ENCODE data around the gene KIFAP3. TPM values are rescaled to one million over a fixed set of nuclear protein-coding genes. Genes with fewer than 3 reads are reported as not detected.

Gene KIFAP3
- total RNA-seq, 2 donors from 2014 or later = 17.1 to 37.3 TPM

DNA sequence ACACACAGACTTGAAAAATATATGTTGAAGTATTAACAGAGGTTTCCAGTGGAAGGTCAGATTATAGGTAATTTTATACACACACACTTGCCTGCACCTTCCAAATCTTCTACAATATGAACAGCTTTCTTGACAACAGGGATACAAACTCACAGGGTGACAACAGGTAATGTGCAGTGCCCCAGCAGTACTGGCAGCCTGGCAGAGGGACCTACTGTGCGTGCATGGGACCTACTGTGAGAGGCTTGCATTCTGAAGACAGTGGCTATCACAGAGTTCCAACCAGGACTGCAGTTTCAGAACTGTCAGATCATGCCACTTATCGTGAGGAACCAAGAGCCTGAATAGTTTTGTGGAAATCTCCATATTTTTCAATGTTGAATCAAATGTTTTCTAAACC is 184.6 kb downstream of the KIFAP3 start:
- TF ChIP-seq CTCF (IDR thresholded peaks at IDR 0.05) = no peak
- no peaks in the 10 kb centered on the region for H3K9me3 ChIP-seq
- DNase-seq (ENCODE audit: low spot score) = no peak
- H3K27me3 ChIP-seq (replicated peaks; ENCODE audit: insufficient read depth) = no peaks in the 10 kb centered on the region
- peaks cover 12% of the 10 kb centered on the region for H3K4me1 ChIP-seq (replicated peaks)
- WGBS = 93% methylated on average over 2 of the region's 2 CpGs
- no peak overlapping the region for H3K27ac ChIP-seq
- no peaks in the 10 kb centered on the region for H3K36me3 ChIP-seq
- no peak overlapping the region for H3K4me3 ChIP-seq
- intact Hi-C loops (cut with DNase I) = no loop called here

DNA sequence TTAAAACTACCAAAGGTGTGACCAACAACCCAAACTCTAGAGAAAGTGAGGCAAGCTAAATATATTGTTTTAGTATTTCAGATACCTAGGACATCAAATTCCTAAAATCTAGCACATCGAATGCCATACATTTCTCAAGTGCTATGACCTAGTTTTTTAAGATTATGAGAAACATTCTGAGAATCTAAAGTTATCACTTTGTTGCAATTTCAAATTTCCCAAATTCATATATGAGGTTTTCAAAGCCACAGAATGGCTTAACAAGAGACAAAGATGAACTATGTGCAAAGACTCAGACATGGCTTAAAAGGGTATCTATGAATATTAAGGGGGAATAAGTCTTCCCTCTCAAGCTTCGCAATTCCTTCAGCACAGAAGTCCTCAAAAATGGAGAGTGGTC is 187.6 kb downstream of the KIFAP3 start:
- H3K4me3 ChIP-seq = no peak overlapping the region
- intact Hi-C loops (cut with DNase I) = no loop called here
- no peaks in the 10 kb centered on the region for H3K27me3 ChIP-seq (replicated peaks; ENCODE audit: insufficient read depth)
- H3K4me1 ChIP-seq (replicated peaks) = peaks cover 3% of the 10 kb centered on the region
- no peaks in the 10 kb centered on the region for H3K36me3 ChIP-seq
- no peak for DNase-seq (ENCODE audit: low spot score)
- no peak for TF ChIP-seq POLR2A (IDR thresholded peaks at IDR 0.05)
- TF ChIP-seq POLR2AphosphoS5 (IDR thresholded peaks at IDR 0.05) = no peak
- no peak for TF ChIP-seq CTCF (IDR thresholded peaks at IDR 0.05)
- 99% methylated on average over 2 of the region's 2 CpGs for WGBS
- no peak overlapping the region for H3K27ac ChIP-seq
- no peaks in the 10 kb centered on the region for H3K9me3 ChIP-seq

DNA sequence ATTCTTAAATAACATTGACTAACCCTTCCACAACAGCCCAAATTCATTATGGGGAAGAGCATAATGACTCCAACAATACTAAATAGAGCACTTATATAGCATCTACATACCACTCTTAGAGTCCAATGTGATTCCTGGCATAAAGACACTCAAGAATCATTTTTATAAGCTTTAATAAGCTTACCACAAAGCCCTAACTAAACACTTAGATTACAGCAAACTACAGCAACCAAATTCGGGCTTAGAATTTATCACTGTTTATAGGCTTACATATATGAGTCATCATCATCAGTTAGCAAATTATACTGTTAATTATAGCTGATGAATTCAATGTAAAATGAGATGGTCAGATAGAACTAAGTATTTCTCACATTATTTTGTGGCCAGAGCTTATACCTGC is 188.1 kb downstream of the KIFAP3 start:
- no peak overlapping the region for H3K4me3 ChIP-seq
- intact Hi-C loops (cut with DNase I) = no loop called here
- no peak for TF ChIP-seq POLR2AphosphoS5 (IDR thresholded peaks at IDR 0.05)
- TF ChIP-seq CTCF (IDR thresholded peaks at IDR 0.05) = no peak
- TF ChIP-seq POLR2A (IDR thresholded peaks at IDR 0.05) = no peak
- no peaks in the 10 kb centered on the region for H3K36me3 ChIP-seq
- no peak for DNase-seq (ENCODE audit: low spot score)
- no peaks in the 10 kb centered on the region for H3K9me3 ChIP-seq
- H3K27me3 ChIP-seq (replicated peaks; ENCODE audit: insufficient read depth) = no peaks in the 10 kb centered on the region
- peaks cover 3% of the 10 kb centered on the region for H3K4me1 ChIP-seq (replicated peaks)
- H3K27ac ChIP-seq = no peak overlapping the region
- 29% methylated on average over 1 of the region's 1 CpG for WGBS

DNA sequence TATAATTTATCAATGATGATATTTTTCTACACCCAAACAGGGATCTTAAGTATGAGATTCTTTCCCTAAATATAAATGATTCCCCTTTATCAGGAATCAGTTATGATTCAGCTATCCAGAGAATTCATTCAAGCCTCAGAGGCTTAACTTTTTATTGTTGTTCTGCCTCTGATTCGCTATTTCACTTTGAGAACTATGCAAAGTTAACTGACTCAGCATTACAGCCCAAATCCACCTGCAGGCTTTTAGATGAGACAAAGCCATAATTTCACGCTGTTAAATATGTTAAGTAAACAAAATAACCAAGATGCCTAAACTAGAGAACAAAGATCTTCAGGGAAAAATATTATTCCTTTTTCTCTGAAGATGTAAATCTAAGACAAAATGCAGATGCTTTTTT is 189.3 kb downstream of the KIFAP3 start:
- 49% methylated on average over 2 of the region's 2 CpGs for WGBS
- no peaks in the 10 kb centered on the region for H3K36me3 ChIP-seq
- intact Hi-C loops (cut with DNase I) = no loop called here

GRCh38 chr1:169884634-169885033 is 189.9 kb downstream of the KIFAP3 start:
- no peaks in the 10 kb centered on the region for H3K4me1 ChIP-seq (replicated peaks)

More for the DNA sequence above, 189.3 kb downstream of the KIFAP3 start:
- Histone ChIP-seq H3K27me3 (replicated peaks; ENCODE audit: insufficient read depth) (no peaks in the 10 kb centered on the region), H3K9me3 (no peaks in the 10 kb centered on the region), H3K27ac (no peak overlapping the region), H3K4me1 (replicated peaks) (no peaks in the 10 kb centered on the region), H3K4me3 (no peak overlapping the region)
- no peak for DNase-seq (ENCODE audit: low spot score)
- TF ChIP-seq CTCF (IDR thresholded peaks at IDR 0.05) (no peak), POLR2A (IDR thresholded peaks at IDR 0.05) (no peak), POLR2AphosphoS5 (IDR thresholded peaks at IDR 0.05) (no peak)

More at GRCh38 chr1:169884634-169885033, 189.9 kb downstream of the KIFAP3 start:
- no peak overlapping the region for H3K4me3 ChIP-seq
- H3K9me3 ChIP-seq = no peaks in the 10 kb centered on the region
- DNase-seq (ENCODE audit: low spot score) = no peak
- H3K36me3 ChIP-seq = no peaks in the 10 kb centered on the region
- intact Hi-C loops (cut with DNase I) = no loop called here
- no peaks in the 10 kb centered on the region for H3K27me3 ChIP-seq (replicated peaks; ENCODE audit: insufficient read depth)
- TF ChIP-seq CTCF (IDR thresholded peaks at IDR 0.05) = no peak
- TF ChIP-seq POLR2AphosphoS5 (IDR thresholded peaks at IDR 0.05) = no peak
- TF ChIP-seq POLR2A (IDR thresholded peaks at IDR 0.05) = no peak
- H3K27ac ChIP-seq = no peak overlapping the region

All from prostate gland (tissue), 2 donors.